NT2/D1 (cell line): Measurements from ENCODE around the gene C19orf85.

Experiments used
- SUZ12 ChIP-seq: IDR thresholded peaks from 2 replicates; pipeline ENCODE4 v1.6.1; 2011; ENCODE audit not compliant: insufficient read length, insufficient read depth; ENCODE audit errors: extremely low read depth
- YY1 ChIP-seq: IDR thresholded peaks from 2 replicates; pipeline ENCODE4 v1.6.1; 2011; ENCODE audit not compliant: insufficient read length, insufficient read depth
- ZNF274 ChIP-seq: IDR thresholded peaks from 2 replicates; pipeline ENCODE4 v1.6.1; 2011; ENCODE audit warnings: mild to moderate bottlenecking, low read depth, low read length

GRCh38 chr19:55503502-55504251 is 39.1 kb upstream of the C19orf85 start:
- TF ChIP-seq YY1 (no peak), SUZ12 (no peak), ZNF274 (no peak)
